Smooth muscle cell (in vitro differentiated cells): ENCODE results near the gene LETM1. TPM values are rescaled to one million over a fixed set of nuclear protein-coding genes. Genes with fewer than 3 reads are reported as not detected.
"Not testable (repeated sequence)": the region's sequence is repeated elsewhere in the genome, so short reads cannot be mapped to it uniquely, and the experiment has no call there.

ENCODE experiments used
- DNase-seq: peaks from one replicate; lab custom pipeline; 2025; ENCODE audit not compliant: unreplicated experiment; lab: John Stamatoyannopoulos, UW
- H2AFZ ChIP-seq: fragments of 200-600 bp; sonication (generic); 2 replicates; pipeline ENCODE4 v1.6.0; 2016; ENCODE audit warnings: antibody characterized with exemption, low read depth, mild to moderate bottlenecking
- H3F3A ChIP-seq: fragments of 200-600 bp; sonication (generic); 2 replicates; pipeline ENCODE4 v1.6.0; 2017; ENCODE audit warnings: antibody characterized with exemption, low read depth
- H3K27ac ChIP-seq: fragments of 200-600 bp; sonication (generic); 2 replicates; pipeline ENCODE4 v1.5.1; 2016; ENCODE audit warnings: low read depth, mild to moderate bottlenecking
- H3K27me3 ChIP-seq: fragments of 200-600 bp; sonication (generic); 2 replicates; pipeline ENCODE4 v1.6.1; 2016; ENCODE audit warnings: low read depth, mild to moderate bottlenecking
- H3K36me3 ChIP-seq: fragments of 200-600 bp; sonication (generic); 2 replicates; pipeline ENCODE4 v1.5.1; 2016; ENCODE audit warnings: low read depth
- H3K4me1 ChIP-seq: fragments of 200-600 bp; sonication (generic); 2 replicates; pipeline ENCODE4 v1.5.1; 2016; ENCODE audit warnings: low read depth
- H3K4me2 ChIP-seq: fragments of 200-600 bp; sonication (generic); 2 replicates; pipeline ENCODE4 v1.6.0; 2016; ENCODE audit warnings: mild to moderate bottlenecking
- H3K4me3 ChIP-seq: fragments of 200-600 bp; sonication (generic); 2 replicates; pipeline ENCODE4 v1.5.1; 2016; ENCODE audit warnings: mild to moderate bottlenecking
- H3K79me2 ChIP-seq: fragments of 200-600 bp; sonication (generic); 2 replicates; pipeline ENCODE4 v1.6.0; 2016; ENCODE audit warnings: low read depth, mild to moderate bottlenecking
- H3K9ac ChIP-seq: fragments of 200-600 bp; sonication (generic); 2 replicates; pipeline ENCODE4 v1.6.0; 2016; ENCODE audit warnings: low read depth
- H3K9me3 ChIP-seq: fragments of 200-600 bp; sonication (generic); replicated peaks from 2 replicates; pipeline ENCODE4 v1.5.1; 2016; ENCODE audit warnings: low read depth
- H4K20me1 ChIP-seq: fragments of 200-600 bp; sonication (generic); 2 replicates; pipeline ENCODE4 v1.6.0; 2016; ENCODE audit warnings: low read depth
- WGBS: methylation state at CpG from one replicate; pipeline ENCODE4 v1.1.7; 2016; ENCODE audit warnings: low lambda C conversion rate; 5-methylcytosine and 5-hydroxymethylcytosine counted together
- polyA plus RNA-seq: library from polyadenylated mRNA; unstranded; fragments of >200 nt; fragmentation: Nextera tagmentation; extraction: Ambion mirVana; gene quantifications from 2 replicates; pipeline ENCODE4 v1.2.1, GENCODE V29; 2016
- total RNA-seq: library from RNA; depleted of rRNA; stranded (reverse); fragments of >200 nt; gene quantifications from 2 replicates; pipeline ENCODE4 v1.2.3, GENCODE V29; 2014
- TF ChIP-seq, protein P1 (sequence below): fragments of 200-600 bp; sonication (generic); IDR thresholded peaks from 2 replicates; pipeline ENCODE4 v1.5.1; 2017; ENCODE audit warnings: borderline replicate concordance, mild to moderate bottlenecking, antibody characterized with exemption; ENCODE audit not compliant: insufficient read depth, poor library complexity, severe bottlenecking

Gene LETM1
- total and polyA plus RNA-seq, 2 experiments from 2014 or later = 15.3 to 17.1 TPM

DNA sequence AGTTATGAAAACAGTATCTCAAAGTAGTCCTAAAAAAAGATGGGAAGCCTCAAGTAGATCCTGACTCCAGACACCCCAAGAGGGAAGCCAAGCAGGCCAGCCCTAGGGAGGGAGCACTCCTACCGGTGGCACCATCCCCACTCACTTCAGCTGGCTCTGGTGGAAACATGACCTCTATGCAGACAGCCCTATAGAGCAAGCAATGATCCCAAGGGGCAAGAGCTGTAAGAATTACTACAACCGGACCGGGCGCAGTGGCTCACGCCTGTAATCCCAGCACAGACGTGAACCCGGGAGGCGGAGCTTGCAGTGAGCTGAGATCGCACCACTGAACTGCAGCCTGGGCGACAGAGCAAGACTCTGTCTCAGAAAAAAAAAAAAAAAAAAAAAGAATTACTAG is 5.7 kb downstream of the LETM1 start:
- peaks cover 49% of the 10 kb centered on the region for H4K20me1 ChIP-seq
- no peak overlapping the region for H3K9ac ChIP-seq
- peaks cover 6% of the 10 kb centered on the region for H3K4me1 ChIP-seq
- no peaks in the 10 kb centered on the region for H3F3A ChIP-seq
- WGBS = 91% methylated on average over 10 of the region's 10 CpGs
- DNase-seq = no peak
- H3K9me3 ChIP-seq = no peaks in the 10 kb centered on the region
- no peak overlapping the region for H2AFZ ChIP-seq
- H3K79me2 ChIP-seq = peaks cover 60% of the 10 kb centered on the region
- no peaks in the 10 kb centered on the region for H3K27me3 ChIP-seq
- no peaks in the 10 kb centered on the region for H3K36me3 ChIP-seq
- H3K27ac ChIP-seq = no peak overlapping the region
- H3K4me3 ChIP-seq = no peak overlapping the region
- TF ChIP-seq, protein P1, sequence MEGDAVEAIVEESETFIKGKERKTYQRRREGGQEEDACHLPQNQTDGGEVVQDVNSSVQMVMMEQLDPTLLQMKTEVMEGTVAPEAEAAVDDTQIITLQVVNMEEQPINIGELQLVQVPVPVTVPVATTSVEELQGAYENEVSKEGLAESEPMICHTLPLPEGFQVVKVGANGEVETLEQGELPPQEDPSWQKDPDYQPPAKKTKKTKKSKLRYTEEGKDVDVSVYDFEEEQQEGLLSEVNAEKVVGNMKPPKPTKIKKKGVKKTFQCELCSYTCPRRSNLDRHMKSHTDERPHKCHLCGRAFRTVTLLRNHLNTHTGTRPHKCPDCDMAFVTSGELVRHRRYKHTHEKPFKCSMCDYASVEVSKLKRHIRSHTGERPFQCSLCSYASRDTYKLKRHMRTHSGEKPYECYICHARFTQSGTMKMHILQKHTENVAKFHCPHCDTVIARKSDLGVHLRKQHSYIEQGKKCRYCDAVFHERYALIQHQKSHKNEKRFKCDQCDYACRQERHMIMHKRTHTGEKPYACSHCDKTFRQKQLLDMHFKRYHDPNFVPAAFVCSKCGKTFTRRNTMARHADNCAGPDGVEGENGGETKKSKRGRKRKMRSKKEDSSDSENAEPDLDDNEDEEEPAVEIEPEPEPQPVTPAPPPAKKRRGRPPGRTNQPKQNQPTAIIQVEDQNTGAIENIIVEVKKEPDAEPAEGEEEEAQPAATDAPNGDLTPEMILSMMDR = no peak
- no peak overlapping the region for H3K4me2 ChIP-seq

DNA sequence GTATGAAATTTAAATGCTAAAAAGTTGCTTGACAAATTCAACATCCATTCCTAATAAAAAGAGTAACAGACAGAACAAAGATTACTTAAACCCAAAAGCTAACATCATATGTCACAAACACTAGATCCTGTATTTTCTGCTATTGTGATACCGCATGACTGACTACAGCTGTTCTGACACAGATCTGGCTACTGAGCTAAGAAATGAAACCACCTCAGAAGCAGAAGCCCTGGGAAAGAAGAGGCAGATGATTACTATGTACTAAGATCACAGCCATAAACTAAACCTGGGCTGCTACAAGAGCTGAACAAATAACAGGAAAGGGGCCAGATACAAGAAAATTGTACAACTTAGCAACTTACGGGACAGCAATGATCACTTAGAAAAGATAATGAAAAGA is 9.4 kb downstream of the LETM1 start:
- DNase-seq = no peak
- 98% methylated on average over 2 of the region's 2 CpGs for WGBS
- Histone ChIP-seq H3K36me3 (no peaks in the 10 kb centered on the region), H3F3A (no peaks in the 10 kb centered on the region), H3K9me3 (no peaks in the 10 kb centered on the region), H3K9ac (no peak overlapping the region), H3K4me2 (no peak overlapping the region), H3K27me3 (no peaks in the 10 kb centered on the region), H3K4me3 (no peak overlapping the region), H2AFZ (no peak overlapping the region), H3K4me1 (no peaks in the 10 kb centered on the region), H3K79me2 (peaks cover 26% of the 10 kb centered on the region), H3K27ac (no peak overlapping the region), H4K20me1 (peaks cover 54% of the 10 kb centered on the region)
- TF ChIP-seq, protein P1 = no peak

GRCh38 chr4:1844618-1845017 is 11.3 kb downstream of the LETM1 start:
- H3K79me2 ChIP-seq = peaks cover 15% of the 10 kb centered on the region
- WGBS = 98% methylated on average over 10 of the region's 10 CpGs

DNA sequence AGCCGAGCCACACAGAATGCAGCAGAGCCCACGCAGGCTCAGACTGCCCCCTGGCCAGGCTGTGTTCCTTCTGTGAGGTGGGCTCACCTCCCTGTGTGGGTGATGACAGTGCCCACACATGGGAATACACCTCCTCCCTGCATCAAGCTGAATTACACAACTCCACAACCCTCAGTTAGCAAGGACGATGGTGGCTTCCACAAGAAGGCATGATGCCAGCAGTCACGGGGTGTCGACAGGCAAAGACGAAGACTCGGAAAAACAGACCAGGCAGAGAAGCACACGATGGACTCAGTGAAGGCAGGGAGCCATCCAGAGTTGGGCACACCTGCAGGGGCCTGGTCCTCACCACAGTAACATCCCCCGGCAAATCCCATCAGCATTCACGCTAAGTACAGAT is 12.1 kb downstream of the LETM1 start:
- H3K36me3 ChIP-seq = no peaks in the 10 kb centered on the region
- 97% methylated on average over 10 of the region's 10 CpGs for WGBS
- TF ChIP-seq, protein P1 = no peak
- H3K9ac ChIP-seq = no peak overlapping the region
- H2AFZ ChIP-seq = no peak overlapping the region
- no peaks in the 10 kb centered on the region for H3F3A ChIP-seq
- no peak for DNase-seq
- no peaks in the 10 kb centered on the region for H3K9me3 ChIP-seq
- no peak overlapping the region for H3K4me3 ChIP-seq
- peaks cover 8% of the 10 kb centered on the region for H3K79me2 ChIP-seq
- no peaks in the 10 kb centered on the region for H3K4me1 ChIP-seq
- peaks cover 29% of the 10 kb centered on the region for H4K20me1 ChIP-seq
- H3K27ac ChIP-seq = no peak overlapping the region
- H3K4me2 ChIP-seq = no peak overlapping the region
- H3K27me3 ChIP-seq = no peaks in the 10 kb centered on the region

More at GRCh38 chr4:1844618-1845017, 11.3 kb downstream of the LETM1 start:
- H3F3A ChIP-seq, H2AFZ ChIP-seq, DNase-seq, H3K27me3 ChIP-seq, H3K27ac ChIP-seq, H3K9ac ChIP-seq, H3K4me1 ChIP-seq, H3K36me3 ChIP-seq, H3K4me3 ChIP-seq, H3K9me3 ChIP-seq, H3K4me2 ChIP-seq: not testable (repeated sequence)
- H4K20me1 ChIP-seq = peaks cover 36% of the 10 kb centered on the region
